Pancreas (tissue), 10 donors: Measurements from ENCODE around the gene TMEM217. TPM values are rescaled to one million over a fixed set of nuclear protein-coding genes. Genes with fewer than 3 reads are reported as not detected.

Source experiments
- ATAC-seq, 4 donors: fragments of 200-7000 bp; cut with Tn5 transposase; one replicate each; pipeline versions ENCODE4 v1.8.0 to v1.9.1; 2020; ENCODE audit warnings: mild to moderate bottlenecking in 4 of 4, moderate library complexity in 4 of 4
- DNase-seq, 6 donors: peaks; one replicate each; pipeline ENCODE4 v3.0.0-alpha.2; 2020
- FAIRE-seq: peaks from 2 replicates; lab custom pipeline; 2012; peaks lifted over from hg19 to GRCh38; lab: Jason Lieb, UNC
- H3K27ac ChIP-seq, 4 donors: fragments of 200-600 bp; sonication (generic); 1 replicate in 3 of 4; 2 replicates in 1 of 4; pipeline versions ENCODE4 v1.5.0 to v1.8.0; 2020
- H3K27me3 ChIP-seq, 4 donors: fragments of 200-600 bp; one replicate each; pipeline ENCODE4 v1.8.0; 2021
- H3K36me3 ChIP-seq, 3 donors: fragments of 200-600 bp; sonication (generic) in 1 of 3; one replicate each; pipeline versions ENCODE4 v1.5.0 to v1.8.0; 2020 to 2021
- H3K4me1 ChIP-seq, 3 donors: fragments of 200-600 bp; one replicate each; pipeline ENCODE4 v1.8.0; 2021
- H3K4me3 ChIP-seq, 4 donors: fragments of 200-600 bp; sonication (generic) in 2 of 4; one replicate each; pipeline versions ENCODE4 v1.5.0 to v1.8.0; 2020 to 2021
- H3K9me3 ChIP-seq, 4 donors: fragments of 200-600 bp; one replicate each; pipeline ENCODE4 v1.8.0; 2021
- CTCF ChIP-seq, 4 donors: fragments of 200-600 bp; sonication (generic) in 3 of 4; IDR thresholded peaks; one replicate each; pipeline versions ENCODE4 v1.5.0 to v1.8.0; 2021; ENCODE audit warnings: antibody characterized with exemption in 4 of 4
- WGBS, 2 donors: extraction: QIAGEN DNeasy Blood & Tissue Kit; methylation state at CpG; one replicate each; pipeline ENCODE4 v1.1.7; 2013; 5-methylcytosine and 5-hydroxymethylcytosine counted together
- intact Hi-C, 3 donors: fragments of 100-400 bp; cut with DNase I; formaldehyde crosslinking; loops; one replicate each; pipeline versions ENCODE4 v1.11.1 to v1.14.2; 2022
- polyA plus RNA-seq, 2 donors: library from polyadenylated mRNA; stranded (reverse); fragments of 200-250 nt; gene quantifications; one replicate each; pipeline ENCODE4 v1.2.3, GENCODE V29; 2013
- total RNA-seq, 6 donors: library from RNA; stranded (reverse); fragmentation: NEBNext Ultra II Directional in 4 of 6; extraction: Animal tissue kit (Norgen Biotek cat#: 25700) in 4 of 6; gene quantifications; one replicate each; pipeline versions ENCODE4 v1.2.1 to v1.2.4, GENCODE V29; 2021 to 2023
- donor health status: healthy with polysubstance abuse.
- donor health status: DM: no; HTN: no; CAD: no; lungs with moderate emphysema.
- donor health status: DM: no; HTN: no; CAD: no.
- donor health status: control.
- donor health status: control.
- donor health status: Bipolar disorder and iron deficiency.
- donor health status: DM: yes; HTN: yes; CAD: no.
- donor health status: DM: no; HTN: no; CAD: no.
- donor health status: DM: no; HTN: no; CAD: no.
- donor health status: DM: yes; HTN: yes; CAD: no.

Gene TMEM217
- total and polyA plus RNA-seq, 8 donors = 0.19 to 2.1 (median 1.3) TPM

DNA sequence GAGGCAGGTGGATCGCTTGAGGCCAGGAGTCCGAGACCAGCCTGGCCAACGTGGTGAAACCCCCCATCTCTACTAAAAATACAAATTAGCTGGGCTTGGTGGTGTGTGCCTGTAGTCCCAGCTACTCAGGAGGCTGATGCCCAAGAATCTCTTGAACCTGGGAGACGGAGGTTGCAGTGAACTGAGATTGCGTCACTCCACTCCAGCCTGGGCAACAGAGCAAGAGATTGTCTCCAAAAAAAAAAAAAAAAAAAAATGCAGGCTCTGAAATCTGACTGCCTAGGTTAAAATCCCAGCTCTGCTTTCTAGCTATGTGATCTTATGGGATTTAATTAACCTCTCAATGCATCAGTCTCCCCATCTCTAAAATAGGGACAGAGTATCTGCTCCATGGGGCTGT, 3.3 kb upstream of the TMEM217 start:
- 91% methylated on average over 5 of the region's 5 CpGs for WGBS, 2 donors
- intact Hi-C loops = no loop called here
- H3K4me1 ChIP-seq = peaks cover 11 to 40% (median 32%) of the 10 kb centered on the region in 3 donors
- H3K36me3 ChIP-seq = no peaks in the 10 kb centered on the region
- no peaks in the 10 kb centered on the region for H3K27me3 ChIP-seq
- H3K4me3 ChIP-seq = no peak overlapping the region
- ATAC-seq (no peak), DNase-seq (no peak), FAIRE-seq (no peak)
- TF ChIP-seq CTCF (IDR thresholded peaks at IDR 0.05) = no peak
- H3K27ac ChIP-seq = no peak overlapping the region
- no peaks in the 10 kb centered on the region for H3K9me3 ChIP-seq

DNA sequence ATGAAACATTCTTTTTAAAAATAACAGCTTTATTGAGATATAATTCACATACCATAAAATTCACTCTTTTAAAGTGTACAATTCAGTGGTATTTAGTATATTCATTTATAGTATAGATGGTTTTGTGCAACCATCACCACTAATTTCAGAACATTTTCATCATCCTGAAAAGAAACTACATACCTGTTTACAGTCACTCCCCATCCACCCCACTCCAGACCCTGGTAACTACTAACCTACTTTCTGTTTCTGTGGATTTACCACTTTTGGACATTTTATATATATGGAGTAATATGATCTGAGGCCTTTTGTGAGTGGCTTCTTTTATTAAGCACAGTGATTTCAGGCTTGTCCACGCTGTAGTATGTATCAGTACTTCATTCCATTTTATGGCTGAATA, 2.5 kb upstream of the TMEM217 start:
- peaks cover 11 to 38% (median 32%) of the 10 kb centered on the region in 3 donors for H3K4me1 ChIP-seq
- FAIRE-seq = no peak
- DNase-seq = no peak
- H3K9me3 ChIP-seq = no peaks in the 10 kb centered on the region
- no peak for TF ChIP-seq CTCF (IDR thresholded peaks at IDR 0.05)
- intact Hi-C loops = no loop called here
- ATAC-seq = no peak
- 97% methylated on average over 1 of the region's 1 CpG for WGBS, 2 donors
- no peak overlapping the region for H3K27ac ChIP-seq
- no peaks in the 10 kb centered on the region for H3K27me3 ChIP-seq
- no peak overlapping the region for H3K4me3 ChIP-seq
- H3K36me3 ChIP-seq = no peaks in the 10 kb centered on the region

- WGBS, 2 donors = 87 to 94% methylated on average over 2 of the region's 2 CpGs
- FAIRE-seq (no peak), ATAC-seq (no peak), DNase-seq (no peak)
- no peak overlapping the region for H3K4me3 ChIP-seq
- intact Hi-C loops = no loop called here
- no peaks in the 10 kb centered on the region for H3K9me3 ChIP-seq
- no peaks in the 10 kb centered on the region for H3K27me3 ChIP-seq
- peaks cover 11 to 34% (median 32%) of the 10 kb centered on the region in 3 donors for H3K4me1 ChIP-seq
- TF ChIP-seq CTCF (IDR thresholded peaks at IDR 0.05) = no peak
- H3K27ac ChIP-seq = peak overlapping the region in 1 of 4 donors; percentile 90
- no peaks in the 10 kb centered on the region for H3K36me3 ChIP-seq
Measured at GRCh38 chr6:37260040-37260439, 2.1 kb upstream of the TMEM217 start.

DNA sequence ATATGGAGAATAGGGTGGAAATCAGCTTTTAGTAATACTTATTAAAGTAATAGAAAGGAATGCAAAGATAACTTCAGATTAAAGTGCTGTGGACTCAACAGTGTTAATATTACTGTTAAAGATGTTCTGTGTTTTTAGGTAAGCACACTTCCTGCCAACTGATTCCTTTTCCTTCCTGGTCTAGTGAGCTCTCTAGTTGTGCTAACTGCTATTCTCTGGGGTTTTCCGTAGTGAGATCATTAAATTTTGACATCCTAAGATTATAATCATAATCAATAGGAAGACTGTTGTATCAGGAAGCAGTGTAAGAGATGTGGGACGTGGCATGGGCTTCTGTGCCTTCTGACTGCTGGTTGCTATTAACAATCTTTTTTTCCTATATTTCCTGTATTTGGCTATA, 1.2 kb upstream of the TMEM217 start:
- ATAC-seq = peak in 1 of 4 donors; percentile 4
- WGBS, 2 donors = 32 to 33% methylated on average over 2 of the region's 2 CpGs

More for the DNA sequence above, 1.2 kb upstream of the TMEM217 start:
- intact Hi-C loops = no loop called here
- Histone ChIP-seq H3K36me3 (no peaks in the 10 kb centered on the region), H3K4me1 (peaks cover 11 to 32% (median 27%) of the 10 kb centered on the region in 3 donors), H3K27me3 (no peaks in the 10 kb centered on the region), H3K9me3 (no peaks in the 10 kb centered on the region), H3K27ac (peak overlapping the region in 2 of 4 donors; percentile 90 to 94), H3K4me3 (peak overlapping the region in 2 of 4 donors; percentile 65 to 89)
- TF ChIP-seq CTCF (IDR thresholded peaks at IDR 0.05) = no peak
- FAIRE-seq (no peak), DNase-seq (no peak)
